A549 (cell line): ENCODE results near the gene PPP1R1C. TPM values are rescaled to one million over a fixed set of nuclear protein-coding genes. Genes with fewer than 3 reads are reported as not detected.

Experiments
- ATAC-seq, 2 experiments: fragments of 200-7000 bp in 1 of 2; fragments of >200 bp in 1 of 2; cut with Nextera tagmentation in 1 of 2; cut with Tn5 transposase in 1 of 2; 3 replicates each; pipeline versions ENCODE4 v1.8.0 to v1.9.1; 2018 to 2020; ENCODE audit warnings: mild to moderate bottlenecking in 1 of 2, moderate library complexity in 1 of 2
- CTCF ChIA-PET: fragments of 300-600 bp; sonication (Branson Sonifier 250); formaldehyde crosslinking; extraction: SDS; loops from one replicate; lab custom pipeline; 2021; ENCODE audit warnings: antibody characterized with exemption, inconsistent platforms; lab: Yijun Ruan, JAX
- POLR2A ChIA-PET: fragments of 350-600 bp; formaldehyde crosslinking; extraction: SDS; loops from one replicate; lab custom pipeline; 2021; ENCODE audit warnings: antibody characterized with exemption, inconsistent platforms; lab: Yijun Ruan, JAX
- DNase-seq, 2 experiments: peaks; one replicate each; pipeline versions ENCODE4 v3.0.0 to v3.0.0-alpha.2; 2011 to 2016; ENCODE audit warnings: low read depth in 1 of 2, low spot score in 1 of 2
- FAIRE-seq: peaks from 2 replicates; lab custom pipeline; 2011; peaks lifted over from hg19 to GRCh38; lab: Jason Lieb, UNC
- H3K27ac ChIP-seq, 2 experiments: fragments of >200 bp; sonication (Bioruptor Twin); formaldehyde crosslinking; 3 replicates each; pipeline ENCODE4 v1.5.1; 2016 to 2017
- H3K4me1 ChIP-seq: fragments of >200 bp; sonication (Bioruptor Twin); formaldehyde crosslinking; 3 replicates; pipeline ENCODE4 v1.6.1; 2016
- H3K4me2 ChIP-seq: fragments of >200 bp; sonication (Bioruptor Twin); formaldehyde crosslinking; 3 replicates; pipeline ENCODE4 v1.6.1; 2016
- H3K4me3 ChIP-seq: fragments of >200 bp; sonication (Bioruptor Twin); formaldehyde crosslinking; 3 replicates; pipeline ENCODE4 v1.5.1; 2016
- H3K9me3 ChIP-seq: fragments of >200 bp; sonication (Bioruptor Twin); formaldehyde crosslinking; 3 replicates; pipeline ENCODE4 v1.6.1; 2016
- BHLHE40 ChIP-seq: IDR thresholded peaks from 2 replicates; pipeline ENCODE4 v1.6.1; 2012; ENCODE audit warnings: low read depth, low read length, inconsistent platforms
- CEBPB ChIP-seq, 2 experiments: fragments of >200 bp in 1 of 2; sonication (Bioruptor Twin) in 1 of 2; formaldehyde crosslinking in 1 of 2; IDR thresholded peaks; 2 replicates each; pipeline ENCODE4 v1.6.1; 2012 to 2016
- FOSB ChIP-seq: fragments of 250-450 bp; sonication (Bioruptor Pico); IDR thresholded peaks from 2 replicates; pipeline ENCODE4 v1.5.0; 2020; ENCODE audit warnings: mild to moderate bottlenecking, moderate library complexity
- HEYL ChIP-seq: fragments of 250-450 bp; sonication (Bioruptor Pico); IDR thresholded peaks from 2 replicates; pipeline ENCODE4 v1.8.0; 2021; ENCODE audit warnings: mild to moderate bottlenecking, moderate library complexity
- JUNB ChIP-seq: fragments of >200 bp; sonication (Bioruptor Twin); formaldehyde crosslinking; IDR thresholded peaks from 2 replicates; pipeline ENCODE4 v1.6.1; 2016
- KDM1A ChIP-seq: fragments of 200-600 bp; sonication (generic); IDR thresholded peaks from 2 replicates; pipeline ENCODE4 v1.6.1; 2016; ENCODE audit warnings: low read depth, mild to moderate bottlenecking
- KDM5A ChIP-seq: fragments of 200-600 bp; sonication (generic); IDR thresholded peaks from 2 replicates; pipeline ENCODE4 v1.6.1; 2016; ENCODE audit warnings: antibody characterized with exemption, mild to moderate bottlenecking
- NPAS2 ChIP-seq: fragments of 250-450 bp; sonication (Bioruptor Pico); IDR thresholded peaks from 2 replicates; pipeline ENCODE4 v1.8.0; 2022; ENCODE audit warnings: mild to moderate bottlenecking, moderate library complexity, borderline replicate concordance
- POLR2AphosphoS2 ChIP-seq: conservative IDR thresholded peaks from 2 replicates; pipeline ENCODE4 v1.6.1; 2012; ENCODE audit warnings: low read length, improper control_type of control experiment, inconsistent platforms
- RAD21 ChIP-seq, 2 experiments: fragments of >200 bp in 1 of 2; sonication (Bioruptor Twin) in 1 of 2; formaldehyde crosslinking in 1 of 2; IDR thresholded peaks in 1 of 2; conservative IDR thresholded peaks in 1 of 2; 2 replicates in 1 of 2; 3 replicates in 1 of 2; pipeline ENCODE4 v1.6.1; 2012 to 2018; ENCODE audit warnings: inconsistent platforms in 1 of 2
- RARB ChIP-seq: fragments of 250-450 bp; sonication (Bioruptor Pico); IDR thresholded peaks from 2 replicates; pipeline ENCODE4 v1.8.0; 2021; ENCODE audit warnings: mild to moderate bottlenecking, moderate library complexity
- RCOR1 ChIP-seq: fragments of 150-350 bp; IDR thresholded peaks from 2 replicates; pipeline ENCODE4 v1.6.1; 2014; ENCODE audit warnings: antibody characterized with exemption, low read length, low read depth
- RFX5 ChIP-seq: fragments of 450-650 bp; IDR thresholded peaks from 2 replicates; pipeline ENCODE4 v1.7.1; 2014; ENCODE audit warnings: antibody characterized with exemption, mild to moderate bottlenecking, moderate library complexity
- TP53 ChIP-seq: fragments of 250-450 bp; sonication (Bioruptor Pico); IDR thresholded peaks from 2 replicates; pipeline ENCODE4 v1.5.0; 2021; ENCODE audit warnings: mild to moderate bottlenecking, moderate library complexity
- ZFP36 ChIP-seq: fragments of 450-650 bp; IDR thresholded peaks from 2 replicates; pipeline ENCODE4 v1.6.1; 2014; ENCODE audit warnings: borderline replicate concordance; ENCODE audit not compliant: partially characterized antibody
- WGBS: methylation state at CpG from one replicate; pipeline ENCODE4 v1.1.6; 2017; ENCODE audit errors: missing lambda C conversion rate; 5-methylcytosine and 5-hydroxymethylcytosine counted together
- polyA plus RNA-seq, 4 experiments: library from polyadenylated mRNA; depleted of rRNA in 3 of 4; stranded (reverse); fragments of >200 nt; fragmentation: RNase III in 1 of 4; extraction: RNeasy Plus Mini Kit Qiagen cat#74134 plus additional on column Dnase treatment in 1 of 4; gene quantifications; 2 replicates in 3 of 4; 3 replicates in 1 of 4; pipeline ENCODE4 v1.2.3, GENCODE V29; 2011 to 2017
- TF ChIP-seq, protein P1 (sequence below): fragments of 200-600 bp; sonication (generic); IDR thresholded peaks from 2 replicates; pipeline ENCODE4 v1.6.1; 2016; ENCODE audit warnings: antibody characterized with exemption, mild to moderate bottlenecking, moderate library complexity
- TF ChIP-seq, protein P2 (sequence below): fragments of >200 bp; sonication (Bioruptor Twin); formaldehyde crosslinking; IDR thresholded peaks from 3 replicates; pipeline ENCODE4 v1.6.1; 2016
- TF ChIP-seq, protein P3 (sequence below): fragments of 450-650 bp; IDR thresholded peaks from 2 replicates; pipeline ENCODE4 v1.6.1; 2014; ENCODE audit warnings: antibody characterized with exemption
- TF ChIP-seq, protein P4 (sequence below): IDR thresholded peaks from 2 replicates; pipeline ENCODE4 v1.6.1; 2012
- TF ChIP-seq, protein P5 (sequence below): IDR thresholded peaks from 2 replicates; pipeline ENCODE4 v1.6.1; 2012

PPP1R1C gene
- polyA plus RNA-seq, 2 of the 4 experiments (the other 2 are of a cell fraction): 0.81 to 2.7 TPM

DNA sequence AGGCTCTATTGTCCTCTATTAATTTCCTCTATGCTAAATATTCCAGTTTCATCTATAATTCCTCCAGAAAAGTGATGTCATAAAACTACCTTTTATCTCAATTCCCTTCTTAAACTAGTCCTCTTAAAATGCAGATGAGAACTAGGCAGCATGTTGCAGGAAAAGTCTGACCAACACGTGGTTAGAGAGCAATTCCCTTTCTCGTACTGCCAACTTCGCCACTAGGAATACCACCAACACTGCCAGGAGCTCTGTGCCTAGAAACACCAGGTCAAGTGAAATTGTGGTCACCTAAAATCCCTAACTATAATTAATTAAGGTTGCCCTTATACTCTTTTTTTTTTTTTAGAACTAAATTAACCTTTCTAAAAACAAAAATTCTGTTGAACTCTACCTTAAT, 127.7 kb downstream of the PPP1R1C start (continued):
- TF ChIP-seq, protein P1, sequence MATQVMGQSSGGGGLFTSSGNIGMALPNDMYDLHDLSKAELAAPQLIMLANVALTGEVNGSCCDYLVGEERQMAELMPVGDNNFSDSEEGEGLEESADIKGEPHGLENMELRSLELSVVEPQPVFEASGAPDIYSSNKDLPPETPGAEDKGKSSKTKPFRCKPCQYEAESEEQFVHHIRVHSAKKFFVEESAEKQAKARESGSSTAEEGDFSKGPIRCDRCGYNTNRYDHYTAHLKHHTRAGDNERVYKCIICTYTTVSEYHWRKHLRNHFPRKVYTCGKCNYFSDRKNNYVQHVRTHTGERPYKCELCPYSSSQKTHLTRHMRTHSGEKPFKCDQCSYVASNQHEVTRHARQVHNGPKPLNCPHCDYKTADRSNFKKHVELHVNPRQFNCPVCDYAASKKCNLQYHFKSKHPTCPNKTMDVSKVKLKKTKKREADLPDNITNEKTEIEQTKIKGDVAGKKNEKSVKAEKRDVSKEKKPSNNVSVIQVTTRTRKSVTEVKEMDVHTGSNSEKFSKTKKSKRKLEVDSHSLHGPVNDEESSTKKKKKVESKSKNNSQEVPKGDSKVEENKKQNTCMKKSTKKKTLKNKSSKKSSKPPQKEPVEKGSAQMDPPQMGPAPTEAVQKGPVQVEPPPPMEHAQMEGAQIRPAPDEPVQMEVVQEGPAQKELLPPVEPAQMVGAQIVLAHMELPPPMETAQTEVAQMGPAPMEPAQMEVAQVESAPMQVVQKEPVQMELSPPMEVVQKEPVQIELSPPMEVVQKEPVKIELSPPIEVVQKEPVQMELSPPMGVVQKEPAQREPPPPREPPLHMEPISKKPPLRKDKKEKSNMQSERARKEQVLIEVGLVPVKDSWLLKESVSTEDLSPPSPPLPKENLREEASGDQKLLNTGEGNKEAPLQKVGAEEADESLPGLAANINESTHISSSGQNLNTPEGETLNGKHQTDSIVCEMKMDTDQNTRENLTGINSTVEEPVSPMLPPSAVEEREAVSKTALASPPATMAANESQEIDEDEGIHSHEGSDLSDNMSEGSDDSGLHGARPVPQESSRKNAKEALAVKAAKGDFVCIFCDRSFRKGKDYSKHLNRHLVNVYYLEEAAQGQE: no peak
- TF ChIP-seq, all 56 proteins: peak for 0

DNA sequence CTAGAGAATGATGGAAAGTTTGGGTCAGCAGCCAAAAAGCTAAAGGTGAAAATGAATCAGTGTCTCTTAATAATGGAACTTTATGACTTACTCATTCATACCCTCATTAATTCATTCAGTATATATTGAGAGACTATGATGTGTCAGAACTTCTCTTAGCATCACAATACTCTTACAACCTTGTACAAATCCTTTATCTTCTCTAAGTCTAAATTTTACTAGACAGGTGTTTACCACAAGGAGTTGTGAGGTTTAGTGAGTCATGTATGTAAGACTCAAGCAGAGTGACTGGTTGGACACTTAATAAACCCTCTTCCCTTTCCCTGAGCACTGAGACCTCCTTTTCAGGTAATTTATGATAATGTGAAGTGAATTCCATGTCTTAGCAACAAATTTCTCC, 129.6 kb downstream of the PPP1R1C start:
- no peak for TF ChIP-seq FOSB (CRISPR knock-in tag)
- no peak for TF ChIP-seq RAD21 (conservative IDR thresholded peaks at IDR 0.05 in 1 of 2, IDR thresholded peaks at IDR 0.05 in 1 of 2)
- TF ChIP-seq KDM1A: no peak
- H3K4me3 ChIP-seq: no peak overlapping the region
- no peak overlapping the region for H3K4me2 ChIP-seq
- FAIRE-seq (no peak), ATAC-seq (no peak), DNase-seq (no peak)
- no peaks in the 10 kb centered on the region for H3K9me3 ChIP-seq
- CTCF ChIA-PET: no interaction called here
- no peaks in the 10 kb centered on the region for H3K4me1 ChIP-seq
- no peak overlapping the region for H3K27ac ChIP-seq
- POLR2A ChIA-PET: no interaction called here

DNA sequence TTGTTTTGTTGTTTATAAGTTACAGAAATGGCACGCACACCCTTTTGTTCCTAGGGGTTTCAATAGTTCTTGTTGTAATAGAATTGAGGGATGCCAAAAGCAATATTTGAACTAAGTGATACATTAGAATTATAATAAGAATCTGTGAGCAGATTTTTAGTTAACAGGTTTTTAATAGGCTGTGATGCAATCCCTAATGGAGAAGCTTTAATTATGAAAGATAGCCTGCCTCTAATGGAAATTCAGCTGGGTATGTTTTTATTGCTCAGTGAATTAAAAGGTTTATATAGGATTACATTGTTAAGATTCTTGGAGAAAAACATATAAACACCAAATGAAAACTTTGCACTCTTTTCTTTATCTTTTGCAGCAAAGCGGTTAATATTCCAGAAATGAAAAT, 131.1 kb downstream of the PPP1R1C start:
- FAIRE-seq (no peak), ATAC-seq (no peak), DNase-seq (no peak)
- no peak for TF ChIP-seq JUNB
- no peak for TF ChIP-seq ZFP36
- TF ChIP-seq BHLHE40: no peak
- TF ChIP-seq RARB (CRISPR knock-in tag): no peak
- TF ChIP-seq, protein P2, sequence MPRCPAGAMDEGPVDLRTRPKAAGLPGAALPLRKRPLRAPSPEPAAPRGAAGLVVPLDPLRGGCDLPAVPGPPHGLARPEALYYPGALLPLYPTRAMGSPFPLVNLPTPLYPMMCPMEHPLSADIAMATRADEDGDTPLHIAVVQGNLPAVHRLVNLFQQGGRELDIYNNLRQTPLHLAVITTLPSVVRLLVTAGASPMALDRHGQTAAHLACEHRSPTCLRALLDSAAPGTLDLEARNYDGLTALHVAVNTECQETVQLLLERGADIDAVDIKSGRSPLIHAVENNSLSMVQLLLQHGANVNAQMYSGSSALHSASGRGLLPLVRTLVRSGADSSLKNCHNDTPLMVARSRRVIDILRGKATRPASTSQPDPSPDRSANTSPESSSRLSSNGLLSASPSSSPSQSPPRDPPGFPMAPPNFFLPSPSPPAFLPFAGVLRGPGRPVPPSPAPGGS: no peak
- TF ChIP-seq, protein P3, sequence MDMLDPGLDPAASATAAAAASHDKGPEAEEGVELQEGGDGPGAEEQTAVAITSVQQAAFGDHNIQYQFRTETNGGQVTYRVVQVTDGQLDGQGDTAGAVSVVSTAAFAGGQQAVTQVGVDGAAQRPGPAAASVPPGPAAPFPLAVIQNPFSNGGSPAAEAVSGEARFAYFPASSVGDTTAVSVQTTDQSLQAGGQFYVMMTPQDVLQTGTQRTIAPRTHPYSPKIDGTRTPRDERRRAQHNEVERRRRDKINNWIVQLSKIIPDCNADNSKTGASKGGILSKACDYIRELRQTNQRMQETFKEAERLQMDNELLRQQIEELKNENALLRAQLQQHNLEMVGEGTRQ: no peak
- no peak for TF ChIP-seq RCOR1
- TF ChIP-seq KDM5A: no peak
- TF ChIP-seq TP53 (CRISPR knock-in tag): no peak
- TF ChIP-seq, protein P4, sequence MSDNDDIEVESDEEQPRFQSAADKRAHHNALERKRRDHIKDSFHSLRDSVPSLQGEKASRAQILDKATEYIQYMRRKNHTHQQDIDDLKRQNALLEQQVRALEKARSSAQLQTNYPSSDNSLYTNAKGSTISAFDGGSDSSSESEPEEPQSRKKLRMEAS: no peak
- TF ChIP-seq NPAS2: no peak
- TF ChIP-seq, protein P5, sequence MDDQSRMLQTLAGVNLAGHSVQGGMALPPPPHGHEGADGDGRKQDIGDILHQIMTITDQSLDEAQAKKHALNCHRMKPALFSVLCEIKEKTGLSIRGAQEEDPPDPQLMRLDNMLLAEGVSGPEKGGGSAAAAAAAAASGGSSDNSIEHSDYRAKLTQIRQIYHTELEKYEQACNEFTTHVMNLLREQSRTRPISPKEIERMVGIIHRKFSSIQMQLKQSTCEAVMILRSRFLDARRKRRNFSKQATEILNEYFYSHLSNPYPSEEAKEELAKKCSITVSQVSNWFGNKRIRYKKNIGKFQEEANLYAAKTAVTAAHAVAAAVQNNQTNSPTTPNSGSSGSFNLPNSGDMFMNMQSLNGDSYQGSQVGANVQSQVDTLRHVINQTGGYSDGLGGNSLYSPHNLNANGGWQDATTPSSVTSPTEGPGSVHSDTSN: no peak
- no peak for TF ChIP-seq RFX5
- TF ChIP-seq HEYL: no peak
- no peak for TF ChIP-seq POLR2AphosphoS2
- TF ChIP-seq CEBPB (IDR thresholded peaks at IDR 0.05): no peak
- no peak overlapping the region for H3K4me3 ChIP-seq
- no peaks in the 10 kb centered on the region for H3K4me1 ChIP-seq
- CTCF ChIA-PET: interaction anchor here (1.1 kb wide), 1 partner anchor 40 kb away, joined by 3 read pairs; no protein-coding TSS in a partner anchor
- 82% methylated on average over 2 of the region's 2 CpGs for WGBS
- no peaks in the 10 kb centered on the region for H3K9me3 ChIP-seq
- no peak overlapping the region for H3K27ac ChIP-seq
- POLR2A ChIA-PET: no interaction called here
- no peak overlapping the region for H3K4me2 ChIP-seq
